Peyer's patch (tissue), 4 donors: ENCODE results near the gene ARHGEF25.
A peak's percentile ranks its signal among the peaks of the same experiment; 100 is the strongest.

Experiments
- POLR2A ChIP-seq, 2 donors: fragments of 450-650 bp; IDR thresholded peaks; one replicate each; pipeline ENCODE4 v1.5.1; 2017; ENCODE audit warnings: antibody characterized with exemption in 2 of 2, mild to moderate bottlenecking in 2 of 2, moderate library complexity in 2 of 2
- TF ChIP-seq, protein P1 (sequence below), 6 experiments: fragments of 450-650 bp in 4 of 6; fragments of 200-600 bp in 2 of 6; sonication (generic) in 1 of 6; IDR thresholded peaks; one replicate each; pipeline ENCODE4 v1.5.1; 2017 to 2019; ENCODE audit warnings: antibody characterized with exemption in 6 of 6, mild to moderate bottlenecking in 3 of 6, moderate library complexity in 1 of 6

DNA sequence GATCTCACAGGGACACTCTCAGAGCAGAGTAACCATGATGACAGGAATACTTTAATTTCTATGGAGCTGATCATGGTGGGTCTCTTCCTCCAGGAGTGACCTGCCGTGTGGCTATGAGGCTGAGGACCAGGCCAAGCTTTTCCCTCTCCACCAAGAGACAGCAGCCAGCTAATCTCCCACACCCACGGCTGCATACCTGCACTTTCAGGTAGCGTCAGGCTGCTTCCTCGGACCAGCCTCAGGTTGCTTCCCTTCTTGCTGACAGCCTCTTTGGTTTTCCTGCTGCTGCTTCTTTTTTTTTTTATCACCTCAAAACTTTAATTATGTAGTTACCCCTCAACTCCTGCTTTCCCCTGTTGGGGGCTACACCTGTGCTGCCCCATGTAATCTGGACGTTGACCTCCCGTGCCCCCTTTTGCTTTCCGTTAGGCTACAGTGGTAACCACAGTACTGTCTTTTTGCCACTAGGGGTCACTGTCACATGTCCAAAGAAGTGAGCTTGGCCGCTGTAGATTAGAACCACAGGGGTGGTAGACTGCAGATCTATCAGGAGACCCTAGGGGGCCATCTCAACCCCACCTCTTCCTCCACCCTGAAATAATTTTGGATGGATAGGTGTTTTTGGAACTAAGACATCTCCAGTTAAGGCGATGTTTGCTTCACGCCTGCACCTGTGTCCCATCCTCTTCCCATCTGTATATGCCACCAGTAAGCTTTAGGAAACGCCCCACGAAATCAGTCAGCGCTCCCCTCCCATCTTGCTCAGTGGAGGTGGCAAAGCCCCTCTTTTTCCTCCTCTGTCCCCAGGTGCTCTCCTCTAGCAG is 28.0 kb upstream of the ARHGEF25 start:
- TF ChIP-seq, protein P1, sequence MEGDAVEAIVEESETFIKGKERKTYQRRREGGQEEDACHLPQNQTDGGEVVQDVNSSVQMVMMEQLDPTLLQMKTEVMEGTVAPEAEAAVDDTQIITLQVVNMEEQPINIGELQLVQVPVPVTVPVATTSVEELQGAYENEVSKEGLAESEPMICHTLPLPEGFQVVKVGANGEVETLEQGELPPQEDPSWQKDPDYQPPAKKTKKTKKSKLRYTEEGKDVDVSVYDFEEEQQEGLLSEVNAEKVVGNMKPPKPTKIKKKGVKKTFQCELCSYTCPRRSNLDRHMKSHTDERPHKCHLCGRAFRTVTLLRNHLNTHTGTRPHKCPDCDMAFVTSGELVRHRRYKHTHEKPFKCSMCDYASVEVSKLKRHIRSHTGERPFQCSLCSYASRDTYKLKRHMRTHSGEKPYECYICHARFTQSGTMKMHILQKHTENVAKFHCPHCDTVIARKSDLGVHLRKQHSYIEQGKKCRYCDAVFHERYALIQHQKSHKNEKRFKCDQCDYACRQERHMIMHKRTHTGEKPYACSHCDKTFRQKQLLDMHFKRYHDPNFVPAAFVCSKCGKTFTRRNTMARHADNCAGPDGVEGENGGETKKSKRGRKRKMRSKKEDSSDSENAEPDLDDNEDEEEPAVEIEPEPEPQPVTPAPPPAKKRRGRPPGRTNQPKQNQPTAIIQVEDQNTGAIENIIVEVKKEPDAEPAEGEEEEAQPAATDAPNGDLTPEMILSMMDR (IDR thresholded peaks at IDR 0.05): peak; percentile 91 to 97 (median 94)
- TF ChIP-seq POLR2A (IDR thresholded peaks at IDR 0.05): no peak
